GM23248 (cell line): ENCODE measurements around the gene PRKCE. TPM values are rescaled to one million over a fixed set of nuclear protein-coding genes. Genes with fewer than 3 reads are reported as not detected.

Experiments
- DNase-seq: peaks from one replicate; pipeline ENCODE4 v3.0.0-alpha.2; 2015
- H2AFZ ChIP-seq: fragments of 200-600 bp; sonication (generic); 2 replicates; pipeline ENCODE4 v1.6.1; 2016; ENCODE audit warnings: antibody characterized with exemption
- H3F3A ChIP-seq: fragments of 200-600 bp; sonication (generic); 2 replicates; pipeline ENCODE4 v1.6.1; 2016; ENCODE audit warnings: mild to moderate bottlenecking, antibody characterized with exemption, mixed run types; ENCODE audit not compliant: insufficient read depth
- H3K27ac ChIP-seq: fragments of 200-600 bp; sonication (generic); 2 replicates; pipeline ENCODE4 v1.5.1; 2016; ENCODE audit warnings: mild to moderate bottlenecking
- H3K27me3 ChIP-seq: fragments of 200-600 bp; sonication (generic); replicated peaks from 2 replicates; pipeline ENCODE4 v1.6.1; 2016; ENCODE audit warnings: mild to moderate bottlenecking; ENCODE audit not compliant: insufficient read depth
- H3K36me3 ChIP-seq: fragments of 200-600 bp; sonication (generic); 2 replicates; pipeline ENCODE4 v1.6.1; 2016; ENCODE audit warnings: low read depth, mild to moderate bottlenecking
- H3K4me1 ChIP-seq: fragments of 200-600 bp; sonication (generic); 2 replicates; pipeline ENCODE4 v1.6.1; 2016; ENCODE audit warnings: mild to moderate bottlenecking; ENCODE audit not compliant: insufficient read depth
- H3K4me2 ChIP-seq: fragments of 200-600 bp; sonication (generic); one replicate; pipeline ENCODE4 v1.6.1; 2016; ENCODE audit warnings: mild to moderate bottlenecking; ENCODE audit not compliant: unreplicated experiment
- H3K4me3 ChIP-seq: fragments of 200-600 bp; sonication (generic); 2 replicates; pipeline ENCODE4 v1.5.1; 2016; ENCODE audit warnings: mild to moderate bottlenecking
- H3K79me2 ChIP-seq: fragments of 200-600 bp; sonication (generic); 2 replicates; pipeline ENCODE4 v1.6.1; 2016; ENCODE audit warnings: mild to moderate bottlenecking; ENCODE audit not compliant: insufficient read depth
- H3K9ac ChIP-seq: fragments of 200-600 bp; sonication (generic); 2 replicates; pipeline ENCODE4 v1.6.1; 2016; ENCODE audit warnings: mild to moderate bottlenecking
- H3K9me2 ChIP-seq: fragments of 200-600 bp; sonication (generic); 2 replicates; pipeline ENCODE4 v1.6.1; 2016; ENCODE audit warnings: mixed run types, mild to moderate bottlenecking, moderate library complexity; ENCODE audit not compliant: insufficient read depth
- H3K9me3 ChIP-seq: fragments of 200-600 bp; sonication (generic); one replicate; pipeline ENCODE4 v1.6.1; 2017; ENCODE audit warnings: low read depth
- H4K20me1 ChIP-seq: fragments of 200-600 bp; sonication (generic); 2 replicates; pipeline ENCODE4 v1.6.0; 2016; ENCODE audit not compliant: insufficient read depth
- EZH2 ChIP-seq: fragments of 200-600 bp; sonication (generic); IDR thresholded peaks from 2 replicates; pipeline ENCODE4 v1.6.1; 2018; ENCODE audit warnings: antibody characterized with exemption, mild to moderate bottlenecking; ENCODE audit not compliant: insufficient read depth, poor library complexity, severe bottlenecking
- EZH2phosphoT487 ChIP-seq: fragments of 200-600 bp; sonication (generic); IDR thresholded peaks from 2 replicates; pipeline ENCODE4 v1.6.1; 2018; ENCODE audit warnings: antibody characterized with exemption, moderate library complexity, mild to moderate bottlenecking, low read depth; ENCODE audit not compliant: insufficient read depth
- WGBS, 2 experiments: methylation state at CpG; one replicate each; pipeline ENCODE4 v1.1.6; 2015 to 2017; ENCODE audit warnings: low lambda C conversion rate in 2 of 2, low coverage in 1 of 2; ENCODE audit errors: missing lambda C conversion rate in 2 of 2; 5-methylcytosine and 5-hydroxymethylcytosine counted together
- in situ Hi-C: fragments of 300-500 bp; cut with MboI; formaldehyde crosslinking; loops from 2 replicates; pipeline ENCODE4 v1.15.0; 2020
- polyA plus RNA-seq: library from polyadenylated mRNA; unstranded; fragments of >200 nt; fragmentation: Nextera tagmentation; extraction: Ambion mirVana; gene quantifications from 2 replicates; pipeline ENCODE4 v1.2.1, GENCODE V29; 2016
- total RNA-seq: library from RNA; depleted of rRNA; stranded (reverse); fragments of >200 nt; shearing (Covaris generic); gene quantifications from 2 replicates; pipeline ENCODE4 v1.2.3, GENCODE V29; 2014

Gene PRKCE
- total and polyA plus RNA-seq, 2 experiments from 2014 or later, result 5.9 to 7.0 TPM

- H3K9me2 ChIP-seq, result no peaks in the 10 kb centered on the region
- peaks cover 13% of the 10 kb centered on the region for H3K4me1 ChIP-seq
- peak overlapping the region; percentile 73 for H3K4me2 ChIP-seq
- in situ Hi-C loops, result no loop called here
- peak overlapping the region; percentile 83 for H3K27ac ChIP-seq
- peak overlapping the region; percentile 91 for H3K9ac ChIP-seq
- H3K27me3 ChIP-seq, result no peaks in the 10 kb centered on the region
- TF ChIP-seq EZH2 (no peak), EZH2phosphoT487 (no peak)
- peak overlapping the region; percentile 82 for H2AFZ ChIP-seq
- peak; percentile 75 for DNase-seq
- H3F3A ChIP-seq, result peaks cover 15% of the 10 kb centered on the region; the same call in 1 of the 2 replicates
- H3K79me2 ChIP-seq, result peaks cover 60% of the 10 kb centered on the region
- H3K4me3 ChIP-seq, result peak overlapping the region; percentile 95
- no peaks in the 10 kb centered on the region for H3K36me3 ChIP-seq
- no peaks in the 10 kb centered on the region for H4K20me1 ChIP-seq
- no peaks in the 10 kb centered on the region for H3K9me3 ChIP-seq
- WGBS, 2 experiments, result 1% methylated on average over 53 of the region's 53 CpGs
These were observed 886 bp downstream of the PRKCE start for GRCh38 chr2:45652090-45653031.

- peak; percentile 51 for DNase-seq
- Histone ChIP-seq H3K27me3 (no peaks in the 10 kb centered on the region), H3F3A (peaks cover 15% of the 10 kb centered on the region; the same call in 1 of the 2 replicates), H3K9ac (peak overlapping the region; percentile 91), H3K27ac (peak overlapping the region; percentile 83), H3K36me3 (no peaks in the 10 kb centered on the region), H3K79me2 (peaks cover 69% of the 10 kb centered on the region), H3K4me2 (peak overlapping the region; percentile 73), H2AFZ (no peak overlapping the region; the same call in 1 of the 2 replicates), H3K9me2 (no peaks in the 10 kb centered on the region), H3K9me3 (no peaks in the 10 kb centered on the region), H3K4me3 (peak overlapping the region; percentile 95), H4K20me1 (no peaks in the 10 kb centered on the region), H3K4me1 (peaks cover 13% of the 10 kb centered on the region)
- 40 to 42% methylated on average over 5 of the region's 5 CpGs for WGBS, 2 experiments
- no peak for TF ChIP-seq EZH2
- no peak for TF ChIP-seq EZH2phosphoT487
- in situ Hi-C loops, result no loop called here
These were observed 1.8 kb downstream of the PRKCE start for GRCh38 chr2:45653122-45653913.

- Histone ChIP-seq H2AFZ (no peak overlapping the region), H4K20me1 (no peaks in the 10 kb centered on the region), H3K4me2 (no peak overlapping the region), H3K36me3 (no peaks in the 10 kb centered on the region), H3K4me1 (peaks cover 13% of the 10 kb centered on the region), H3K79me2 (peaks cover 79% of the 10 kb centered on the region), H3K9me2 (no peaks in the 10 kb centered on the region), H3K9ac (no peak overlapping the region), H3K4me3 (no peak overlapping the region), H3K27me3 (no peaks in the 10 kb centered on the region), H3K9me3 (no peaks in the 10 kb centered on the region), H3K27ac (no peak overlapping the region), H3F3A (peaks cover 15% of the 10 kb centered on the region; the same call in 1 of the 2 replicates)
- DNase-seq, result peak; percentile 5
- in situ Hi-C loops, result no loop called here
- 95 to 96% methylated on average over 3 of the region's 3 CpGs for WGBS, 2 experiments
- TF ChIP-seq EZH2, result no peak
- no peak for TF ChIP-seq EZH2phosphoT487
These were observed 2.8 kb downstream of the PRKCE start for GRCh38 chr2:45654250-45654649.

- Histone ChIP-seq H3K27me3 (no peaks in the 10 kb centered on the region), H4K20me1 (no peaks in the 10 kb centered on the region; the same call in 1 of the 2 replicates), H3K4me3 (no peak overlapping the region), H3K27ac (no peak overlapping the region), H3K9ac (no peak overlapping the region), H3K36me3 (no peaks in the 10 kb centered on the region), H3K4me2 (no peak overlapping the region), H3K9me3 (no peaks in the 10 kb centered on the region), H2AFZ (no peak overlapping the region), H3K4me1 (peaks cover 8% of the 10 kb centered on the region; the same call in 1 of the 2 replicates), H3F3A (0 out of 2 replicates have a peak, but pooled peaks cover 5% of the 10 kb centered on the region), H3K9me2 (no peaks in the 10 kb centered on the region), H3K79me2 (peaks cover 99% of the 10 kb centered on the region)
- DNase-seq, result no peak
- in situ Hi-C loops, result no loop called here
- 58 to 70% methylated on average over 2 of the region's 2 CpGs for WGBS, 2 experiments
- TF ChIP-seq EZH2phosphoT487, result no peak
- no peak for TF ChIP-seq EZH2
These were observed 10.4 kb downstream of the PRKCE start for GRCh38 chr2:45661828-45662227.
